Measurements from ENCODE around the gene ZNF217.
"Not testable (repeated sequence)": the region's sequence is repeated elsewhere in the genome, so short reads cannot be mapped to it uniquely, and the experiment has no call there.

DNA sequence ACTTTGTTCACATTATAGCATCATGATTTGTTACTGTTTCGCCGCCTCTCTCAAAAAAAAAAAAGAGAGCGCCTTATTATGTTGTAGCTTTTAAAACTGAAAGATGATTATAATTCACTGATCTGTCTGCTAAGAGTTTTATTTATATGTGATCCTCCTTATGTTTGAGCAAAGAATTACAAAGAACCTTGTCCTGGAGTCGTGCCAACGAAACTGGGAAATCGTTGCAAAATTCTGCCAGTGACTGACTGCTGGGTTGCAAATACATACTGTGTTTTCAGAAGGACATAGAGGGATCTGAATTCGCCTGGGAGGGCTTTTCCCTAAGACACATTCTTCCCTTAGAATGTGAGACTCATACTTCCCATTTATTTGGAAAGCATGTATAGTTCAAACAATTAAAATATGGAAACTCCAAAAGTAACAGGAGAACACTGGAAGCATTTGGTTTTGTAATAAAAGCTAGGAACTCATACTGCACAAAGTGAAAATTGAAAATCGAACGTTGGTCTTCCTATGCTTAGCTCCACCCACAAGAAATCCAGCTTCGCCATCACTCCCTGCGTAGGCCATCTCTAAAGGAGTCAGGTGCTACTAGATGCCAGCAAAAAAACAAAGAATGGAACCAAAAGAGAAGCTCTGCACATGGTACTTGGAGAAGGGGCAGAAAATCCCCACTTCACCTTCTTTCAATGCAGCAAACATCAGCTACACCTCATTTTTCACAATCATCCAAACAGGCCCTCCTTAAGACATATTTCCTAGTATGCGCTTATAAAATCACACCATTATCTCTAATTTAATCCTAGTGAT lies 2.8 kb upstream of the ZNF217 start:
- TF ChIP-seq, protein P1, sequence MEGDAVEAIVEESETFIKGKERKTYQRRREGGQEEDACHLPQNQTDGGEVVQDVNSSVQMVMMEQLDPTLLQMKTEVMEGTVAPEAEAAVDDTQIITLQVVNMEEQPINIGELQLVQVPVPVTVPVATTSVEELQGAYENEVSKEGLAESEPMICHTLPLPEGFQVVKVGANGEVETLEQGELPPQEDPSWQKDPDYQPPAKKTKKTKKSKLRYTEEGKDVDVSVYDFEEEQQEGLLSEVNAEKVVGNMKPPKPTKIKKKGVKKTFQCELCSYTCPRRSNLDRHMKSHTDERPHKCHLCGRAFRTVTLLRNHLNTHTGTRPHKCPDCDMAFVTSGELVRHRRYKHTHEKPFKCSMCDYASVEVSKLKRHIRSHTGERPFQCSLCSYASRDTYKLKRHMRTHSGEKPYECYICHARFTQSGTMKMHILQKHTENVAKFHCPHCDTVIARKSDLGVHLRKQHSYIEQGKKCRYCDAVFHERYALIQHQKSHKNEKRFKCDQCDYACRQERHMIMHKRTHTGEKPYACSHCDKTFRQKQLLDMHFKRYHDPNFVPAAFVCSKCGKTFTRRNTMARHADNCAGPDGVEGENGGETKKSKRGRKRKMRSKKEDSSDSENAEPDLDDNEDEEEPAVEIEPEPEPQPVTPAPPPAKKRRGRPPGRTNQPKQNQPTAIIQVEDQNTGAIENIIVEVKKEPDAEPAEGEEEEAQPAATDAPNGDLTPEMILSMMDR (IDR thresholded peaks at IDR 0.05) = not testable (repeated sequence)
- not testable (repeated sequence) for TF ChIP-seq EZH2, EZH2phosphoT487 (IDR thresholded peaks at IDR 0.05)

Data from neural progenitor cell (in vitro differentiated cells).